ENCODE results near the gene PWWP2B.
"Not testable (repeated sequence)": the region's sequence is repeated elsewhere in the genome, so short reads cannot be mapped to it uniquely, and the experiment has no call there.

Gene PWWP2B

GRCh38 chr10:132430861-132431271 lies 33.9 kb downstream of the PWWP2B start:
- no peak for TF ChIP-seq CTCF (IDR thresholded peaks at IDR 0.05; ENCODE audit: low read length, missing control alignments)
- no peak overlapping the region for H3K4me3 ChIP-seq (replicated peaks; ENCODE audit: low read depth, low read length)
- DNase-seq (ENCODE audit: low read depth) = no peak

GRCh38 chr10:132431537-132432175 lies 34.7 kb downstream of the PWWP2B start:
- DNase-seq (ENCODE audit: low read depth) = no peak
- no peak overlapping the region for H3K4me3 ChIP-seq (replicated peaks; ENCODE audit: low read depth, low read length)
- TF ChIP-seq CTCF (IDR thresholded peaks at IDR 0.05; ENCODE audit: low read length, missing control alignments) = no peak

- H3K4me3 ChIP-seq (replicated peaks; ENCODE audit: low read depth, low read length) = no peak overlapping the region
- TF ChIP-seq CTCF (IDR thresholded peaks at IDR 0.05; ENCODE audit: low read length, missing control alignments) = no peak
These were observed 35.2 kb downstream of the PWWP2B start for GRCh38 chr10:132432176-132432540.

GRCh38 chr10:132433671-132434340 lies 36.8 kb downstream of the PWWP2B start:
- no peak for DNase-seq (ENCODE audit: low read depth)
- H3K4me3 ChIP-seq (replicated peaks; ENCODE audit: low read depth, low read length) = no peak overlapping the region
- TF ChIP-seq CTCF (IDR thresholded peaks at IDR 0.05; ENCODE audit: low read length, missing control alignments) = no peak

More at GRCh38 chr10:132432176-132432540, 35.2 kb downstream of the PWWP2B start:
- DNase-seq (ENCODE audit: low read depth) = no peak

- TF ChIP-seq CTCF (IDR thresholded peaks at IDR 0.05; ENCODE audit: low read length, missing control alignments) = no peak
- H3K4me3 ChIP-seq (replicated peaks; ENCODE audit: low read depth, low read length) = no peak overlapping the region
- no peak for DNase-seq (ENCODE audit: low read depth)
These were observed 37.5 kb downstream of the PWWP2B start for GRCh38 chr10:132434405-132435005.

- not testable (repeated sequence) for H3K4me3 ChIP-seq (replicated peaks; ENCODE audit: low read depth, low read length); DNase-seq (ENCODE audit: low read depth)
These were observed 38.3 kb downstream of the PWWP2B start for GRCh38 chr10:132435320-132435719.

DNA sequence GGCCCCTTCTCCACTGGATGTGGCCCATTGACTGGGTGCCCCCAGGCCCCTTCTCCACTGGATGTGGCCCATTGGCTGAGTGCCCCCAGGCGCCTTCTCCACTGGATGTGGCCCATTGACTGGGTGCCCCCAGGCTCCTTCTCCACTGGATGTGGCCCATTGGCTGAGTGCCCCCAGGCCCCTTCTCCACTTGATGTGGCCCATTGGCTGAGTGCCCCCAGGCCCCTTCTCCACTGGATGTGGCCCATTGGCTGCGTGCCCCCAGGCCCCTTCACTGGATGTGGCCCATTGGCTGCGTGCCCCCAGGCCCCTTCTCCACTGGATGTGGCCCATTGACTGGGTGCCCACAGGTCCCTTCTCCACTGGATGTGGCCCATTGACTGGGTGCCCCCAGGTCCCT lies 39.1 kb downstream of the PWWP2B start:
- not testable (repeated sequence) for DNase-seq (ENCODE audit: low read depth)

More for the DNA sequence above, 39.1 kb downstream of the PWWP2B start:
- H3K4me3 ChIP-seq (replicated peaks; ENCODE audit: low read depth, low read length) = not testable (repeated sequence)

All from fibroblast of pulmonary artery (primary cell).